Measurements from ENCODE around the gene SGCD.

DNA sequence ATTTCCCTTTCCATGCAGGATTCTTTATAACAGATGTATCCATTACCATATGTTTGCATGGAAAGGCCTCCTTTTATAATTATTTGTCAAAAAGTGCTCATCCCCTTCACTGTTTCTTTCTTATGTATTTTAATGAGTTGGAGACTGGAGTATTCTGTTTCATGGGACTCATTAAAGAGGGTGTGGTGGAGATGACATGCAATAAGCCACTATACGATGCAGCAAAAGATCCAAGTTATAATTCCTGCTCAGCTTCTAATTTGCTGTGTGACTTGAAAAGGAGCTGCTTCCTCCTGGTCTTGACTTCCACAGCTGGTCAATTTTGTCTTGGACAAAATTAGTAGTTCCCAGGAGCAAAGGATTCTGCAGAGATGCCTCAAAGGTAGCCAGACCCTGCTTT is 13.9 kb downstream of the SGCD start:
- TF ChIP-seq, protein P1, sequence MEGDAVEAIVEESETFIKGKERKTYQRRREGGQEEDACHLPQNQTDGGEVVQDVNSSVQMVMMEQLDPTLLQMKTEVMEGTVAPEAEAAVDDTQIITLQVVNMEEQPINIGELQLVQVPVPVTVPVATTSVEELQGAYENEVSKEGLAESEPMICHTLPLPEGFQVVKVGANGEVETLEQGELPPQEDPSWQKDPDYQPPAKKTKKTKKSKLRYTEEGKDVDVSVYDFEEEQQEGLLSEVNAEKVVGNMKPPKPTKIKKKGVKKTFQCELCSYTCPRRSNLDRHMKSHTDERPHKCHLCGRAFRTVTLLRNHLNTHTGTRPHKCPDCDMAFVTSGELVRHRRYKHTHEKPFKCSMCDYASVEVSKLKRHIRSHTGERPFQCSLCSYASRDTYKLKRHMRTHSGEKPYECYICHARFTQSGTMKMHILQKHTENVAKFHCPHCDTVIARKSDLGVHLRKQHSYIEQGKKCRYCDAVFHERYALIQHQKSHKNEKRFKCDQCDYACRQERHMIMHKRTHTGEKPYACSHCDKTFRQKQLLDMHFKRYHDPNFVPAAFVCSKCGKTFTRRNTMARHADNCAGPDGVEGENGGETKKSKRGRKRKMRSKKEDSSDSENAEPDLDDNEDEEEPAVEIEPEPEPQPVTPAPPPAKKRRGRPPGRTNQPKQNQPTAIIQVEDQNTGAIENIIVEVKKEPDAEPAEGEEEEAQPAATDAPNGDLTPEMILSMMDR (IDR thresholded peaks at IDR 0.05), result no peak
- TF ChIP-seq POLR2A (IDR thresholded peaks at IDR 0.05), result no peak
